ENCODE results near the gene NLRX1. TPM values are rescaled to one million over a fixed set of nuclear protein-coding genes. Genes with fewer than 3 reads are reported as not detected.
"Not testable (repeated sequence)": the region's sequence is repeated elsewhere in the genome, so short reads cannot be mapped to it uniquely, and the experiment has no call there.

NLRX1 gene
- total RNA-seq, 1 donor from 2014 or later = 24.6 TPM

DNA sequence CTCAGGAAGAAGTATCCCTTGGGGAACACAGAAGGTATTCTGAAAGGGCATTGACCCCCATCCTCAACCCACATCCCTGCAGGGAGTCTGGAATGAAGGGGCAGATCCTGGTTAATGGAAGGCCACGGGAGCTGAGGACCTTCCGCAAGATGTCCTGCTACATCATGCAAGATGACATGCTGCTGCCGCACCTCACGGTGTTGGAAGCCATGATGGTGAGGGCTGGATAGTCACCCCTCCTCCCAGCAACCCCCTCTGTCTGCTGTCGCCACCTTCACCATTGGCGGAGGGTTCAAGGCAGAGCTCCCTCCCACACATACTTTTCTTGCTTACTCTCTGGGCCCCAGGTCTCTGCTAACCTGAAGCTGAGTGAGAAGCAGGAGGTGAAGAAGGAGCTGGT is 14.3 kb upstream of the NLRX1 start:
- no peak for DNase-seq (ENCODE audit: low spot score)

DNA sequence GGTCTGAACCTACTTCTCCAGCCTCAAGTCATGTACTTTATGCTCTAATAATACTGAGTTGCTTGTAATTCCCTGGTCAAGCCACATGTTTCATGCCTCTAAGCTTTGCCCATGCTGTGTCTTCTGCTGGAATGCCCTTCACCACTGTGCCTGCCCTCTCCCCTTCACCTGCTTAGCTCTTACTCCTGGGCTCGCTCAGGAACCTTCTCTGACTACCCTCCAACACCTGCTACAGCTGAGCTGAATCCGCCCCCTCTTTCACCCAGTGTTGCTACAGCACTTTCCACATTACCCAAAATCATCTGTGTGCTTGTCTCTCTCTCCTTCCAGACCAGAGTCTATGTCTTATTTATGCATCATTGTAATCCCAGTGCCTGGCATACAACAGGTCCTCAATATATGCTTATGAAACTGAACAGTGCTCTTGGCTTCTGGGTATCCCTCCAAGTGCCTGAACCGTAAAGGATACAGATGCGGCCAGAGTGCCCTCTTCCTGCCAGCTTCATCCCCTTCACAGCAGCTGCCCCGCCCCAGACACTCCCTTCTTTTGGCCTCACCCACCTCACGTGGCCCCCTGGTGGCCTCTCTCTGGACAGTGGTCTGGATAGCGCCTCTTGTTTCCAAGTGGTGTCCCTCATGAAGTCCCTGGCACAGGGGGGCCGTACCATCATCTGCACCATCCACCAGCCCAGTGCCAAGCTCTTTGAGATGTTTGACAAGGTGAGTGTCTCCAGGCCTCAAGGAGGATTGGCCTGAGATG is 12.6 kb upstream of the NLRX1 start:
- no peak for DNase-seq (ENCODE audit: low spot score)

DNA sequence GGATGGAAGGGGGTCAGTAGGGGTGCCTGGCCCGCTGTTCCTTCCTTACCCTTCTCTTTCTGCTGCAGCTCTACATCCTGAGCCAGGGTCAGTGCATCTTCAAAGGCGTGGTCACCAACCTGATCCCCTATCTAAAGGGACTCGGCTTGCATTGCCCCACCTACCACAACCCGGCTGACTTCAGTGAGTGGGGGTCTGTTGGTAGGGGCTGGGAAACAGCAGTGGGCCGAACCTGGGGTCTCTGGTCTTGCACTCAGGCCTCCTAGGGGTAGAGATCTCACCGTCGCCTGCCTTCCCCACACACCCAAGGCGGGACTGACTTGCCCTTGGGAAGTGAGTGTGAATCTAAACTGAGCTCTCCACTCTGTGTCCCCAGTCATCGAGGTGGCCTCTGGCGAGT is 12.0 kb upstream of the NLRX1 start:
- DNase-seq (ENCODE audit: low spot score) = no peak

DNA sequence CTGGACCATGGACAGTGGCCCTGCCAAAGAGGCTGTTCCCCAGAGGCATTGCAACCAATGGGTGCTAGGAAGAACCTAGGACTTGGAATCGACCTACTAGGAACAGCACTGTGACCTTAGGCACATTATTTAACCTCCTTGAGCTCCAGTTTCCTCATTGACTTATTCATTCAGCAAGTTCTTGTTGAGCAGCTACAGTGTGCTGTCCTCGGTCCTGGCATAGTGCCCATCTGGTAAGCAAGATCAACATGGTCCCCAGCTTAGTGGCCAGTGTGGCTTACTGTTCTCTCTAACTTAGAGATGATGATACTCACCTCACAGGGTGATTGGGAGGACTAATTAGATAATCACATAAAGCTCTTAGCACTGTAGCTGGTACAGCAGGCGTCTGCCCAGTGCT is 11.5 kb upstream of the NLRX1 start:
- no peak for DNase-seq (ENCODE audit: low spot score)

DNA sequence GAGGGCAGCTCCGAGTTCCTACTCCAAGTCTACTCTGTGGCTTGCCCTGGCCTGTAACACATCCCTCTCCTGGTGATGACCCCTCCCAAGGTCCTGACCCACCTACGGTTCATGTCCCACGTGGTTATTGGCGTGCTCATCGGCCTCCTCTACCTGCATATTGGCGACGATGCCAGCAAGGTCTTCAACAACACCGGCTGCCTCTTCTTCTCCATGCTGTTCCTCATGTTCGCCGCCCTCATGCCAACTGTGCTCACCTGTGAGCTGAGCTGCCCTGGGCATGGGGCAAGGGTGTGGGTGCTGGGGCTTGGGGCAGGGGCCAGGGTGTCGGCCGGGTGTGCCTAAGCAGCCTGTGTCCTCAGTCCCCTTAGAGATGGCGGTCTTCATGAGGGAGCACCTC is 10.1 kb upstream of the NLRX1 start:
- no peak for DNase-seq (ENCODE audit: low spot score)

DNA sequence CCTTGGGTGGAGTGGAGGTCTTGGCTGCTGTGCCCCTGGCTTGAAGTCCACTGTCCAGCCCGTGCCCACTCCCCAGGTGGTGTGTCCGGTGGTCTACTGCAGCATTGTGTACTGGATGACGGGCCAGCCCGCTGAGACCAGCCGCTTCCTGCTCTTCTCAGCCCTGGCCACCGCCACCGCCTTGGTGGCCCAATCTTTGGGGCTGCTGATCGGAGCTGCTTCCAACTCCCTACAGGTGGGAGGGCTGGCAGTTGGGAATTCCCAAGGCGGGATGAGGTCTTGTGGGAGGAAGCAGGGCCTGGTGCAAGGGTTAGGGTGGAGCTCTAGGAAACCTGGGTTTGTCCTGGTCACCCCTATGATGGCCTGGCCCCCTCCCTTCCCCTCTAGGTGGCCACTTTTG is 8.4 kb upstream of the NLRX1 start:
- DNase-seq (ENCODE audit: low spot score) = no peak

DNA sequence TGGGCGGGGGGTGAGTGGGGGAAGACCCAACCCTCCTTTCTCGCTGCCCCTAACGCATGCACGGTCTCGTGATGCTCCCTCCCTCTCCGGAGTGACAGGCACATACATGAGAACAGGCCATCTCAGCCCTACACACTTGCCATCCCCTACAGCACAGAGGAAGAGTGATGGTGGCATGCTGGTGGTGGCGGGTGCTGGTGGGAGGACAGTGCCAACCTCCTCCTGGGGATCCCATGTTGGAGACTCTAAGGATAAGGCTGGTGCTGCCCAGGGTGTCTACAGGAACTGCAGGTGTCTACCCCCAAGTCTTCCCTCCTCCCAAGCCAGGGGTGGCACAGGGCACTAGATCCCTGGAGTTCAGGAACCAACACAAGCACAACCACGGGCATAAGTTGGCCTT is 6.7 kb upstream of the NLRX1 start:
- DNase-seq (ENCODE audit: low spot score) = no peak

DNA sequence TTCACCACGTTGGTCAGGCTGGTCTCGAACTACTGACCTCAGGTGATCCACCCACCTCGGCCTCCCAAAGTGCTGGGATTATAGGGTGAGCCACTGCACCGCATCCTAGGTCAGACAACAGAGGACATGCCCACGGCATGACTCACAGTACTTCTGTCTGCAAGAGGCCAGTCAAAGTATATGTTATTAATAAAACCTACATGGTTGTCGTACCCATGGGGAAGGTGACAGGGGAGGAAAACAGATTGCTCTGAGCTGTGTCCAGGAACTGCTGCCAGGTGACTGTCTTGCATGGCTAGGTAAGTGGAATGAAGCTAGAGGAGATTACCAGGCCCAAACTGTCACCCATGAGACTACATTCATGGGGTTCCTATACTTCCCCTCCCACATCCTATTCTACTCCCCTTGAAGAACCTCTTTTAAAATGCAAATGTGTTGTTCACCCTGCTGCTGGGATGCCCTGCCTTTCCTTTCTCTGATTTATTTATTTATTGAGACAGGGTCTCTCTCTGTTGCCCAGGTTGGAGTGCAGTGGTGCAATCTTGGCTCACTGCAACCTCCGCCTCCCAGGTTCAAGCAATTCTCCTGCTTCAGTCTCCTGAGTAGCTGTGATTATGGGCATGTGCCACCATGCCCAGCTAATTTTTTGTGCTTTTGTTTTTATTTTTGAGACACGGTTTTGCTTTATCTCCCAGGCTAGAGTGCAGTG is 2.0 kb upstream of the NLRX1 start:
- DNase-seq (ENCODE audit: low spot score) = no peak

DNA sequence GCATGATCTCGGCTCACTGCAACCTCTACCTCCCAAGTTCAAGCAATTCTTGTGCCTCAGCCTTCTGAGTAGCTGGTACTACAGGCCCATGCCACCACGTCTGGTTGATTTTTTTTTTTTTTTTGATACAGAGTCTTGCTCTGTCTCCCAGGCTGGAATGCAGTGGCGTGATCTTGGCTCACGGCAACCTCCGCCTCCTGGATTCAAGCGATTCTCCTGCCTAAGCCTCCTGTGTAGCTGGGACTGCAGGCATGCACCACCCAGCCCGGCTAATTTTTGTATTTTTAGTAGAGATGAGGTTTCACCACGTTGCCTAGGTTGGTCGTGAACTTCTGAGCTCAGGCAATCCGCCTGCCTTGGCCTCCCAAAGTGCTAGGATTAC is 1.5 kb upstream of the NLRX1 start:
- DNase-seq (ENCODE audit: low spot score) = not testable (repeated sequence)

DNA sequence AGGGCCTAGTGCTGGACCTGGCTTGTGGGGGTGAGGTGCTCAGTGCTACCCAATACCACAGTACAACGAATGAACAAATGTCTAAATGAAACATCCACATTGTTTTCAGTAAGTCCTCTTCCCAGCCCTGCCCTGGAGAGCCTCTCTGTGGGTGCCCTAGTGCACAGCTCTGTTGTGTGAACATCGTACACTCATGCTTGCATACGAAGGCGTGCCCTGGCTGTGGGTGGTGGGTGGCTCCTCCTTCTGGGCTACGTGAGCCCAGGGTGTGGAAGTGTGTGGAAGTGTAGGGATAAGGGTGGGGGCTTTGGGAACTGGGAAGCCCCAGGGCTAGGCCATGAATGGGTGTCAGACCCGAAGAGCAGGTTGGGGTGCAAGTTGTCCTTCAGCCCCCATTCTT is 592 bp upstream of the NLRX1 start:
- no peak for DNase-seq (ENCODE audit: low spot score)

DNA sequence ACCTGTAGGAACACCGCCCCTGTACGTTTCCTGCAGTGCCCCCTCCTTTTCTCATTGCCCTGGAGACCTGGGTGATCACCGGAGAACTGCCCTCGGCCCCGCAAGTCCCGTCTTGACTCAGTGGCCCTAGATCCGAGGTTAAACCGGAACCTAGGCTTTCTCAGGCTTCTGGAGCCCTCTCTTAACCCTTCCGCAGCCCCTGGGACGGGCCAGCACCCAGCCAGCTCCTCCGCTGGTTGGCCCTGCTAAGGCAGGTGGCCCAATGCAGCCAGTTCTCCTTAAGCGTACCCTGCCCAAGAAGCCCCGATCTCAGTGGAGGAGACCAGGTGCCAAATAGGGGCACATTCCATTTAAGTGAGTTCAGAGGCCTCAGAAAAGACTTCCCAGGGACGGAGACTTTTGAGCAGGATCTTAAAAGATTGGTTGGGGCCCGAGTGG is 776 bp downstream of the NLRX1 start:
- peak; percentile 16 for DNase-seq (ENCODE audit: low spot score)

DNA sequence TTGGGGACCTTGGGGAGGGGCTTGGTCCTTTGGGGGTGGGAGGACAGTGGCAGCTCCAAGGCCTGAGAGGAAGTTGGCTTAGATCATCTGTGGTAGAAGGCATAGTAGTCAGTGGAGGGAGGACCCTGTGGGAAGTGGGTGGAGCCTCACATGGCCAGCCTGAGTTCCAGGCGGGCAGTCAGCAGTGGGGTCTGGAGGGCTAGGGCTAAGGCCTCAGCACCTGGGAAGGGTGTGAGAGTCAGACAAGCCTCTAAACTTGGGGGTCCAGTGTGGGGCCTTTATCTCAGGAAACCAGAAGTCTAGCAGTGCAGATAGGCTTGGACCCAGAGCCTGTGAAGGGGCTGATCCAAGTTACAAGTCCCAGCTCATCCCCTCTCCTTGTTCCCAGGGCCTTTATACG is 4.0 kb downstream of the NLRX1 start:
- no peak for DNase-seq (ENCODE audit: low spot score)

DNA sequence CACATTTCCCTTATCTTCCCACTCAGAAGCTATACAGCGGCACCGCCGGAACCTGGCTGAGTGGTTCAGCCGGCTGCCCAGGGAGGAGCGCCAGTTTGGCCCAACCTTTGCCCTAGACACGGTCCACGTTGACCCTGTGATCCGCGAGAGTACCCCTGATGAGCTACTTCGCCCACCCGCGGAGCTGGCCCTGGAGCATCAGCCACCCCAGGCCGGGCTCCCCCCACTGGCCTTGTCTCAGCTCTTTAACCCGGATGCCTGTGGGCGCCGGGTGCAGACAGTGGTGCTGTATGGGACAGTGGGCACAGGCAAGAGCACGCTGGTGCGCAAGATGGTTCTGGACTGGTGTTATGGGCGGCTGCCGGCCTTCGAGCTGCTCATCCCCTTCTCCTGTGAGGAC is 4.9 kb downstream of the NLRX1 start:
- DNase-seq (ENCODE audit: low spot score) = no peak

DNA sequence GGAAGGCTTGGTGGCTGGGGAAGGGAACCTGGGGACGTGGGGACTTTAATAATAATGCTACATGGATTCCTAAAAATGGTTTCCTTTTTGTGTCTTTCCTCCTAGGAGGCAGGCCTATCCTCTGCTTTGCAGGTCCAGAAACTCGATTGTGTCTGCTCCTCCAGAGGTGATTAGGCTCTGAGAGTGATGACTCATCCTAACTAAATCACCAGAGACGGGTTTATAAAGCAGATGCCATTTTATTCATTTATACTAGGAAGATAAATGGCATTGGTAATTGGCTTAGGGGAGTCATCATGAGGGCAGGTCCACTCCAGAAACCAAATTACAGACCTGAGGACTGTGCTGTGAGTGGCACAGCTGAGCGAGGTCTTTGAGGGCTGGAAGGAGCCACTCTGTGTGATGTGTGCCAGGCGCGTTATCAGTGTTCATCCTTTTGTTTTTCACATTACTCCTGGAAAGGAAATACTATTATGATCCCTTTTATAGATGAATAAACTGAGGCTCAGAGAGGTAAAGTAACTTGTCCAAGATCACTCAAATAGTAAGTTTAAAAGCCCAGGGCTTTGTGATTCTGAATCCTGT is 7.1 kb downstream of the NLRX1 start:
- no peak for DNase-seq (ENCODE audit: low spot score)

DNA sequence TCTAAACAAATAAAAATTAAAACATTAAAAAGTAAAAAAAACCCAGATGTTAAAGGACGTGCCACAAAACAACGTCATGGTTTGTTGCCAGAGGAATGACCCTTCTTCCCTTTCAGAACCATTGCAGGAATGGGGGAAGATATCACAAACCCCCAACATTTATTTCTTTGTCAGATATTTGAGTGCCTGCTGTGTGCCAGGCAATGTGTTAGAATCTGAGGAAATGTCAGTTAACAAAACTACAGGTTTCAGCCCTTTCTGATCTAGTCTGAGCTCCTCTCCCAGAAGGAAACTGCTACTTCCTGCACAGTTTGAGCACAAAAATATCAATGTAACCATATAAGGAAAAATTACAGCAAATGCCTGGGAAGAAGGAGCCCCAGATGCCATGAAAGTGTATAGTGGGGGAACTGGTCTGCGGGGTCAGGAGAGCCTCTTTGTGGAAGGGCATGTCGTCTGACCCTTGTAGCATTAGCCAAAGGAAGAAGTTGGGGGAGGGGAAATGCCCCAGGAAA is 9.7 kb downstream of the NLRX1 start:
- no peak for DNase-seq (ENCODE audit: low spot score)

DNA sequence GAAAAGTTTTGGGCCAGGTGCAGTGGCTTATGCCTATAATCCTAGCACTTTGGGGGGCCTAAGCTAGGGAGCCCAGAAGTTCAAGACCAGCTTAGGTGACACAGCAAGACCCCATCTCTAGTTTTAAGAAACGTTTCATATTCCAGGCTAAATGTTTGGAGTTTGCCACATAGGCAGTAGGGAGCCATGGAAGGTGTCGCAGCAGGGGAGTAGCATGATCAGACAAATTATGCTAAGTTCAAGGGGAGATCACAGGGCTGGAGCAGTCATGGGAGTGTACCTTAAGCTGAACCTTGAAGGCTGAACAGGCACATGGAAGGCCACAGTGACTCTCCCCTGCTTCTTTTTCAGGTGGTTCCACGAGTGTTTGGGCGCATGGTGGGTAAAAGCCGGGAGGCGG is 10.8 kb downstream of the NLRX1 start:
- DNase-seq (ENCODE audit: low spot score) = no peak

DNA sequence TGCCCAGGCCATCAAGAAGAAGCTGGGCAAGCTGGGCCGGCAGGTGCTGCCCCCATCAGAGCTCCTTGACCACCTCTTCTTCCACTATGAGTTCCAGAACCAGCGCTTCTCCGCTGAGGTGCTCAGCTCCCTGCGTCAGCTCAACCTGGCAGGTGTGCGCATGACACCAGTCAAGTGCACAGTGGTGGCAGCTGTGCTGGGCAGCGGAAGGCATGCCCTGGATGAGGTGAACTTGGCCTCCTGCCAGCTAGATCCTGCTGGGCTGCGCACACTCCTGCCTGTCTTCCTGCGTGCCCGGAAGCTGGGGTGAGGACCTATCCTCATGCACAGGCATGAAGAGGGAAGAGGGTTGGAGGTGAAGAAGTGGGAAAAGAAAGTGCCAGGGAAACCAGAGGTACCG is 11.5 kb downstream of the NLRX1 start:
- DNase-seq (ENCODE audit: low spot score) = no peak

DNA sequence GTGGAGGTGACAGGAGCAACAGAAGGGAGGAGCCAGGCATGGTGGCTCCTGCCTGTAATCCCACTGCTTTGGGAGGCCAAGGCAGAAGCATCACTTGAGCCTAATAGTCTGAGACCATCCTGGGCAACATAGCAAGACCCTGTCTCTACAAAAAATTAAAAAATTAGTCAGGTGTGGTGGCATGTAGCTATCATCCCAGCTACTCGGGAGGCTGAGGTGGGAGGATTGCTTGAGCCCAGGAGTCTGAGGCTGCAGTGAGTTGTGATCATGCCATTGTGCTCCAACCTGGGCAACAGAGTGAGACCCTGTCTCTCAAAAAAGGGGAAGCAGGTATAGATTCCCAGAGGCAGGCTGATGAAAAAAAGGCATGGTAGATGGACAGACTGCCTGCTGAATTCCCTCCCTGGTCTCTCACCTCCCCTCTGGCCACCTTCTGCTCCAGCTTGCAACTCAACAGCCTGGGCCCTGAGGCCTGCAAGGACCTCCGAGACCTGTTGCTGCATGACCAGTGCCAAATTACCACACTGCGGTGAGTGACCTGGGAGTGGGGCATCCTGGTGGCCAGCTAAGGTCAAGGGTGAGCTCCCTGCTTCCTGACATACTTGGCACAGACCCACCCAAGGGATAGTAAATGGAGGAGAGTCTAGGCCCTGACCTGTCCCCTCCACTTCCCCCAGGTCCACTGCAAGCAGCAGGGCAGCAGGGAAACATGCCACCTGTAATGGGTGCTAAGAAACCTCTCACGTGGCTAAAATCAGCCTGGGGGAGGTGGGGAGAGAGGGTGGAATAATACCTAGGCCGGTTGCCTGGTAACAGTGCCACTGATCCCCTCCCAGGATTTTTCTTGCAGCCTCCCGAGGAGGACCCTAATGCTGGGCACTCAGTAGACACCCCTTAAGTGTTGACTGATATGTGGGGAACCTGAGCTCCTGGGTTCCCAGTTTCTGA is 12.5 kb downstream of the NLRX1 start:
- DNase-seq (ENCODE audit: low spot score) = no peak

DNA sequence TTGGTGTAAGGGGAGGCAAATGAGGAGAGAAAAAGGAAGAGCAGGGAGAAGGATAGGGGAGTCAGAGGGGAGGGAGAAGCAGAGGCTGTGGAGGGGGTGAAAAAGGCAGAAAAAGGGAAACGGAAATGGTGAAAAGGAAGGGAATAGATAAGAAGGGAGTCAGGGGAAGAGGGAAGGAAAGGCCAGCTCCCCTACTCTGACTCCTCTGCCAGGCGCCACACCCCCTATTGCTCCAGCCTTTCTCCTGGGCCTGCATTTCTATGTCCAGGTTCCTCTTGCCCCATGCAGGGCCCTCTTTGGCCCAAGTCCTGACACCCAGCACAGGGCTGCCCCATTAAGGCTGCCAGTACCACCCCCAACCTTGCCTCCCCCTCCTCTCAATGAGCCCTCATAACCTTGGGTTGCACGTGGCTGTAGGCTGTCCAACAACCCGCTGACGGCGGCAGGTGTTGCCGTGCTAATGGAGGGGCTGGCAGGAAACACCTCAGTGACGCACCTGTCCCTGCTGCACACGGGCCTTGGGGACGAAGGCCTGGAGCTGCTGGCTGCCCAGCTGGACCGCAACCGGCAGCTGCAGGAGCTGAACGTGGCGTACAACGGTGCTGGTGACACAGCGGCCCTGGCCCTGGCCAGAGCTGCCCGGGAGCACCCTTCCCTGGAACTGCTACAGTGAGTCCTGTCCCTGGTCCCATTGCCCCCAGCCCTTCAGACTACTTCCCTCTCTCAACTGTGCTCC is 13.3 kb downstream of the NLRX1 start:
- no peak for DNase-seq (ENCODE audit: low spot score)

DNA sequence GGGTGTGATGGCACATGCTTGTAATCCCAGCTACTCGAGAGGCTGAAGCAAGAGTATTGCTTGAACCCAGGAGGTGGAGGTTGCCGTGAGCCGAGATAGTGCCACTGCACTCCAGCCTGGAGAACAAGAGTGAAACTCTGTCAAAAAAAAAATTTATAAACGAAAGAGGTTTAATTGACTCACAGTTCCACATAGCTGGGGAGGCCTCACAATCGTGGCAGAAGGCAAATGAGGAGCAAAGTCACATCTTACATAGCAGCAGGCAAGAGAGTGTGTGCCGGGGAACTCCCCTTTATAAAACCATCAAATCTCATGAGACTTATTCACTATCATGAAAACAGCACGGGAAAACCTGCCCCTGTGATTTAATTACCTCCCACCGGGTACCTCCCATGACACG is 15.9 kb downstream of the NLRX1 start:
- DNase-seq (ENCODE audit: low spot score) = not testable (repeated sequence)

DNA sequence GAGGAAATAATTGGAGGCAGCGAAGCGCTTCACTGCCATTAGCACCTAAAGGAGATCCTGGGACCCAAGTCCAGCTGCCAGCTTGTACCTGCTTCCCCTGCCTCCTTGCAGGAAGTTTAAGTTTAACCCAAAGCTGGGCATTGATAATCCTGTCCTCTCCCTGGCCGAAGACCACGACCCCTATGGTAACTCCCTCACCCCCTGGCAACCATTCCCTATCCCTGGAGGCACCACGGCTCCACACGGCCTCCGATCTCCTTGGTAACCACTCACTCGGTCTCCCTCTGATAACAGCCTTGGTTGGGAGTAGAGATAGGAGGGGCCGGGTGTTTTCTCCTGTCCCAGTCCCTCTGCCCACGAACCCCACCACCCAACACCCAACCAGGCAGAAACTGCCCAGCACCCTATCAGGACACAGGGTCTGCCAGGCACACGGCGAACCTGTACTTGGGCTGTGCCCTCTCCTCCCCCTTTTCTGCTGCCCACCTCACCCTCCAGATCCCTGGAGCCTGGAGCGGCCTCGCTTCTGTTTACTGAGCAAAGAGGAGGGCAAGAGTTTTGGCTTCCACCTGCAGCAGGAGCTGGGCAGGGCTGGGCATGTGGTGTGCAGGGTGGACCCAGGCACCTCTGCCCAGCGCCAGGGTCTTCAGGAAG is 17.6 kb downstream of the NLRX1 start:
- no peak for DNase-seq (ENCODE audit: low spot score)
